Suprapubic skin (tissue), 4 donors: ENCODE measurements around the gene EML4. TPM values are rescaled to one million over a fixed set of nuclear protein-coding genes. Genes with fewer than 3 reads are reported as not detected.

ENCODE experiments used
- DNase-seq, 2 donors: peaks; one replicate each; pipeline ENCODE4 v3.0.0-alpha.2; 2019; ENCODE audit warnings: low spot score in 2 of 2
- H3K27ac ChIP-seq: fragments of 200-600 bp; sonication (generic); one replicate; pipeline ENCODE4 v1.5.1; 2019
- H3K27me3 ChIP-seq: fragments of 200-600 bp; sonication (generic); one replicate; pipeline ENCODE4 v1.5.1; 2019
- H3K36me3 ChIP-seq: fragments of 200-600 bp; sonication (generic); one replicate; pipeline ENCODE4 v1.5.1; 2019
- H3K4me1 ChIP-seq: fragments of 200-600 bp; sonication (generic); one replicate; pipeline ENCODE4 v1.5.1; 2019
- H3K4me3 ChIP-seq: fragments of 200-600 bp; sonication (generic); one replicate; pipeline ENCODE4 v1.5.1; 2019; ENCODE audit warnings: mild to moderate bottlenecking
- H3K9me3 ChIP-seq: fragments of 200-600 bp; sonication (generic); one replicate; pipeline ENCODE4 v1.5.1; 2019
- CTCF ChIP-seq, 2 donors: fragments of 200-600 bp in 1 of 2; fragments of 450-650 bp in 1 of 2; sonication (generic) in 1 of 2; IDR thresholded peaks; one replicate each; pipeline ENCODE4 v1.5.1; 2016 to 2019; ENCODE audit warnings: antibody characterized with exemption in 2 of 2, mild to moderate bottlenecking in 1 of 2, moderate library complexity in 1 of 2
- EP300 ChIP-seq: sonication (generic); formaldehyde crosslinking; IDR thresholded peaks from one replicate; pipeline ENCODE4 v1.6.1; 2017; ENCODE audit warnings: antibody characterized with exemption
- POLR2A ChIP-seq, 2 donors: fragments of 450-650 bp; IDR thresholded peaks; one replicate each; pipeline ENCODE4 v1.6.1; 2017; ENCODE audit warnings: antibody characterized with exemption in 2 of 2, mild to moderate bottlenecking in 2 of 2, moderate library complexity in 2 of 2
- POLR2AphosphoS5 ChIP-seq, 3 donors: sonication (generic); formaldehyde crosslinking; IDR thresholded peaks; one replicate each; pipeline ENCODE4 v1.6.1; 2017; ENCODE audit warnings: antibody characterized with exemption in 3 of 3
- WGBS: methylation state at CpG from one replicate; pipeline ENCODE4 v1.1.5; 2018; 5-methylcytosine and 5-hydroxymethylcytosine counted together
- total RNA-seq, 4 donors: library from RNA; depleted of rRNA; stranded (reverse); fragments of >200 nt; gene quantifications; one replicate each; pipeline ENCODE4 v1.1.0, GENCODE V29; 2016

Gene EML4
- total RNA-seq, 4 donors from 2014 or later, result 38.9 to 67.1 (median 43.3) TPM

DNA sequence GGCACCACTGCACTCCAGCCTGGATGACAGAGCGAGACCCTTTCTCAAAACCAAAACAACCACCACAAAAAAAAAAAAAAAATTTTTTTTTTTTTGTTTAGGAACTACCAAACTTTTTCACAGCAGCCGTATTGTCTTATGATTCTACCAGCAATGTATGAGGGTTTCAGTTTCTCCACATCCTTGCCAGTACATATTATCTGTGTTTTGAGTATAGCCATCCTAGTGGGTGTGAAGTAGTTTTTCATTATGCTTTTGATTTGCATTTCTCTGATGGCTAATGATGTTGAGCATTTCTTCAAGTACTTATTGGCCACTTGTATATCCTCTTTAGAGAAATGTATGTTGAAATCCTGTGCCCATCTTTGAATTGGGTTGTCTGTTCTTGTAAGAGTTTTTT, 140.2 kb downstream of the EML4 start:
- no peaks in the 10 kb centered on the region for H3K4me1 ChIP-seq
- H3K4me3 ChIP-seq, result no peak overlapping the region
- TF ChIP-seq POLR2AphosphoS5 (IDR thresholded peaks at IDR 0.05) (no peak), CTCF (IDR thresholded peaks at IDR 0.05) (no peak), POLR2A (IDR thresholded peaks at IDR 0.05) (no peak), EP300 (no peak)
- no peak overlapping the region for H3K27ac ChIP-seq
- peaks cover 28% of the 10 kb centered on the region for H3K36me3 ChIP-seq
- H3K9me3 ChIP-seq, result no peaks in the 10 kb centered on the region
- H3K27me3 ChIP-seq, result no peaks in the 10 kb centered on the region
- 100% methylated on average over 2 of the region's 2 CpGs for WGBS
- no peak for DNase-seq

- no peak overlapping the region for H3K27ac ChIP-seq
- 95% methylated on average over 1 of the region's 1 CpG for whole genome bisulfite sequencing
- no peak overlapping the region for H3K4me3 ChIP-seq
- no peaks in the 10 kb centered on the region for H3K4me1 ChIP-seq
- H3K27me3 ChIP-seq, result no peaks in the 10 kb centered on the region
- TF ChIP-seq POLR2AphosphoS5 (IDR thresholded peaks at IDR 0.05) (no peak), EP300 (no peak), POLR2A (IDR thresholded peaks at IDR 0.05) (no peak), CTCF (IDR thresholded peaks at IDR 0.05) (no peak)
- H3K9me3 ChIP-seq, result no peaks in the 10 kb centered on the region
- peaks cover 21% of the 10 kb centered on the region for H3K36me3 ChIP-seq
- no peak for DNase-seq
Measured at GRCh38 chr2:42310007-42310515, 140.9 kb downstream of the EML4 start.

DNA sequence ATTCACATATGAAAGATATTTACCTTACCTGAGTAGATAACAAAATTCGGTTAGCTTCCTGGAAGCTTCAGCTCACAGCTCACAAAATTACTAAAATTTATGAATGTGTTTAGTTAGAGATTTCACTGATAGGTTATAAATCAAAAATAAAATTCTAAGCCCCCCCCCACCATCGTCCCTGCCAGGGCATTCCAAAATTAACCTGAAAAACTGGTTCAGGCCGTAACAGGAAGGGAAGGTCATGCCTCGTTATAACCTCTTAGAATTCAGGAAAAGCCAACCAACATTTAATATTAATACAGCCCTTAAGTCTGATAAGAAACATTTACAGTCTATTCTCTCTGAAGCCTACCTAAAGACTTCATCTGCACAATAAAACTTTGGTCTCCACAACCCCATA, 143.0 kb downstream of the EML4 start:
- Histone ChIP-seq H3K9me3 (no peaks in the 10 kb centered on the region), H3K27me3 (no peaks in the 10 kb centered on the region), H3K36me3 (peaks cover 25% of the 10 kb centered on the region), H3K4me3 (no peak overlapping the region), H3K27ac (no peak overlapping the region), H3K4me1 (no peaks in the 10 kb centered on the region)
- TF ChIP-seq POLR2AphosphoS5 (IDR thresholded peaks at IDR 0.05) (no peak), EP300 (no peak), POLR2A (IDR thresholded peaks at IDR 0.05) (no peak), CTCF (IDR thresholded peaks at IDR 0.05) (no peak)
- WGBS, result 58% methylated on average over 4 of the region's 4 CpGs
- DNase-seq, result no peak

DNA sequence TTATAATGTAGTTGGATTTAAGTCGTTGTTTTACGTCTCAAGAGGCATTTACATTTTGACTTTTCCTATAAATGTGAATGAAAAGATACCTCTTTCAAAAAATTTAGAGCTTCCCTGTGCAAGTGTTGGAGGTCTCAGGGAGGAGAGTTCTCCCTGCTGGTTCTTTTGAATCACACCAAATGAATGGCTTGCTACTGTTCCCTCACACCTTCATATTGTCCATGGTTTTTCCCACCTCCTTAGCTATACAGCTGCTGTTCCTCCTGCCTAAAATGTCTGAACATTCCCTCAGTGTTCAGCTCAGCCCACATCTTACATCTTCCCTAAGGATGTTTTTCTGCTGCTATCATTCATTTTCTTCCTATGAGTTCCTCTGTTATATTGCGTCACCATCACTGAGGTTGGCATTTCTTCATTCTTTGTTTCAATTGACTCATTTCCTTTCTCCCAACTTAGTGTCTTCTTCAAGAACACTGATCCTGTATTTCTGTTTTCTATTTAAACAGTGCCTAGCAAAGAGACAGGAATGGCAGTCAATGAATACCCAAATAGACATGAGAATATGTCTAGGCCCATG, 145.8 kb downstream of the EML4 start:
- no peaks in the 10 kb centered on the region for H3K27me3 ChIP-seq
- DNase-seq, result no peak
- H3K4me3 ChIP-seq, result no peak overlapping the region
- TF ChIP-seq CTCF (IDR thresholded peaks at IDR 0.05) (no peak), EP300 (no peak), POLR2AphosphoS5 (IDR thresholded peaks at IDR 0.05) (no peak), POLR2A (IDR thresholded peaks at IDR 0.05) (no peak)
- H3K4me1 ChIP-seq, result no peaks in the 10 kb centered on the region
- peaks cover 38% of the 10 kb centered on the region for H3K36me3 ChIP-seq
- no peaks in the 10 kb centered on the region for H3K9me3 ChIP-seq
- 88% methylated on average over 3 of the region's 3 CpGs for WGBS
- no peak overlapping the region for H3K27ac ChIP-seq

DNA sequence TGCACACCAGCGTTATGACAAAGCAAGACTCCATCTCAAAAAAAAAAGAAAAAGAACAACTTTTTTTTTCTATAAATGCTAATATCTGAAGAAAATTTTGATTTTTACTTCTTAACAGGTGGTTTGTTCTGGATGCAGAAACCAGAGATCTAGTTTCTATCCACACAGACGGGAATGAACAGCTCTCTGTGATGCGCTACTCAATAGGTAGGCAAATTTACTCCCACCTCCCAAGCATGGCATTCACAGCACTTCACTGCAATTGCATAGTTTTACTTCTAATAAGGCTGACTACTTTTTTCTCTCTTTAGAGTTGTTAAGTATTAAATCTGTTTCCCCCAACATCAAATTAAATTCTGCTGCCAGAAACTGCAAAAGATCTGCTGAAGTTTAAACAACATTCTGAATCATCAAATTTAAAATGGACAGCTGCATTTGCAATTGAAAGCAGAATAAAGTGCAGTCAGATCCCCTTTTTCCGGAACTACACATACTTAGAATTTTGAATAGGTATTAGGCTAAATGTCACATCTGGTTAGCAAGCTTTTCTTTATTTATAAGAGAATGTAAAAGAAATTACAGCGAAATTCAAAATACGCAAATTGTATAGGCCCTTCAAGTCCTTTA, 146.8 kb downstream of the EML4 start:
- Histone ChIP-seq H3K4me3 (no peak overlapping the region), H3K36me3 (peaks cover 41% of the 10 kb centered on the region), H3K4me1 (no peaks in the 10 kb centered on the region), H3K27me3 (no peaks in the 10 kb centered on the region), H3K9me3 (no peaks in the 10 kb centered on the region), H3K27ac (no peak overlapping the region)
- TF ChIP-seq POLR2AphosphoS5 (IDR thresholded peaks at IDR 0.05), result no peak
- no peak for TF ChIP-seq EP300
- TF ChIP-seq CTCF (IDR thresholded peaks at IDR 0.05), result no peak
- TF ChIP-seq POLR2A (IDR thresholded peaks at IDR 0.05), result no peak
- WGBS, result 95% methylated on average over 6 of the region's 6 CpGs
- DNase-seq, result no peak
